Thoracic aorta (tissue), 2 donors: ENCODE data around the gene STK36. TPM values are rescaled to one million over a fixed set of nuclear protein-coding genes. Genes with fewer than 3 reads are reported as not detected.

Experiments
- ATAC-seq: fragments of 150-250 bp; one replicate; pipeline ENCODE4 v1.8.0; 2017; ENCODE audit warnings: low read depth; ENCODE audit not compliant: insufficient number of reproducible peaks, low FRiP score
- DNase-seq: peaks from one replicate; pipeline ENCODE4 v3.0.0-alpha.2; 2020; ENCODE audit warnings: low spot score
- H3K27ac ChIP-seq, 2 donors: fragments of 200-600 bp; sonication (generic); 1 replicate in 1 of 2; 2 replicates in 1 of 2; pipeline ENCODE4 v1.5.1; 2016; ENCODE audit warnings: mild to moderate bottlenecking in 2 of 2, moderate library complexity in 2 of 2
- H3K27me3 ChIP-seq: fragments of 200-600 bp; sonication (generic); replicated peaks from 2 replicates; pipeline ENCODE4 v1.6.0; 2016; ENCODE audit warnings: mild to moderate bottlenecking; ENCODE audit not compliant: insufficient read depth
- H3K36me3 ChIP-seq: fragments of 200-600 bp; sonication (generic); one replicate; pipeline ENCODE4 v1.5.1; 2016
- H3K4me1 ChIP-seq, 2 donors: fragments of 200-600 bp; sonication (generic); 1 replicate in 1 of 2; 2 replicates in 1 of 2; pipeline versions ENCODE4 v1.5.1 to v1.6.0; 2016; ENCODE audit warnings: low read depth in 2 of 2, mild to moderate bottlenecking in 1 of 2; ENCODE audit not compliant: control insufficient read depth in 1 of 2
- H3K4me3 ChIP-seq: fragments of 200-600 bp; sonication (generic); 2 replicates; pipeline ENCODE4 v1.5.1; 2016; ENCODE audit warnings: mild to moderate bottlenecking
- H3K9me3 ChIP-seq: fragments of 200-600 bp; sonication (generic); 2 replicates; pipeline ENCODE4 v1.5.1; 2016
- total RNA-seq, 2 donors: library from RNA; depleted of rRNA; stranded (reverse); fragments of >200 nt; gene quantifications; one replicate each; pipeline versions ENCODE4 v1.1.0 to v1.2.3, GENCODE V29; 2016
- TF ChIP-seq, protein P1 (sequence below): fragments of 200-600 bp; sonication (generic); IDR thresholded peaks from one replicate; pipeline ENCODE4 v1.5.1; 2019; ENCODE audit warnings: antibody characterized with exemption

STK36 gene
- total RNA-seq, 2 donors from 2014 or later: 26.0 to 55.4 TPM

DNA sequence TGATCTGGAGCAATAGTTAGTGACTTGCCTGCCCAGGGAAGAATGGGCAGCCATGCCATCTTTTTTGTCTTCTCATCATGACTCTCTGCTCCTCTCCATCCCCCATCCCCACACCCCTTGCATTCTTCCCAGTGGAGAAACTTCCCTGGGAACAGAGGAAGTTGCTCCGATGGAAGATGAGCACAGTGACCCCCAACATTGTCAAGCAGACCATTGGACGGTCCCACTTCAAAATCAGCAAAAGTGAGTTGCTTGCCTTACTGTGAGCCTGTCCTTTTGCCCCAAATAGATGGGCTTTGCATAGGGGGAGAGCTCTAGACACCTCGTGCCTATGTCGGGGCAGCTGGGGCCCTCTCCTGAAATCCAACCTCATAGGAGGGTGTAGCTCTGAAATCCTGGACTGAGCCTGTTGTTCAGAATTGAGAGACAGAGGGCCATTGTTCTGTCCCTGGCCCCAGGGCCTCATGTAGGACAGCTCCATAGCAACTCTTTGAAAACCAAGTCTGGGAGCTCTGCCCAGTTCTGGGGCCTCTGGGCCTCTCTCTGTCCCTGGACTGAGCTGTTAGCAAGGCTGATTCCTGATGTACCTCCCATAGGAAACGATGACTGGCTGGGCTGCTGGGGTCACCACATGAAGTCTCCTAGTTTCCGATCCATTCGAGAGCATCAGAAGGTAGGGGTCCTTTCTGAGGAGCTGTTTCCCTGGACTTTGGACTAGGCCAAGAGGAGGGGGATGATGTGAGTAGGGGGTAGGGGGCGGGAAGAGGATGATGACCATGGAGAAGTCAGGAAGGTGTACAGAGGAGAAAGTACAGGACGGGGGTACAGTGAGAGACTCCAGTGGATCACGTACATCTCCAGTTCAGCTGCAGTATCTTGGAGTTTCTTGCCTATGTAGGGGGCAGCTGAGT is 73.9 kb downstream of the STK36 start:
- peaks cover 23% of the 10 kb centered on the region for H3K36me3 ChIP-seq
- TF ChIP-seq, protein P1, sequence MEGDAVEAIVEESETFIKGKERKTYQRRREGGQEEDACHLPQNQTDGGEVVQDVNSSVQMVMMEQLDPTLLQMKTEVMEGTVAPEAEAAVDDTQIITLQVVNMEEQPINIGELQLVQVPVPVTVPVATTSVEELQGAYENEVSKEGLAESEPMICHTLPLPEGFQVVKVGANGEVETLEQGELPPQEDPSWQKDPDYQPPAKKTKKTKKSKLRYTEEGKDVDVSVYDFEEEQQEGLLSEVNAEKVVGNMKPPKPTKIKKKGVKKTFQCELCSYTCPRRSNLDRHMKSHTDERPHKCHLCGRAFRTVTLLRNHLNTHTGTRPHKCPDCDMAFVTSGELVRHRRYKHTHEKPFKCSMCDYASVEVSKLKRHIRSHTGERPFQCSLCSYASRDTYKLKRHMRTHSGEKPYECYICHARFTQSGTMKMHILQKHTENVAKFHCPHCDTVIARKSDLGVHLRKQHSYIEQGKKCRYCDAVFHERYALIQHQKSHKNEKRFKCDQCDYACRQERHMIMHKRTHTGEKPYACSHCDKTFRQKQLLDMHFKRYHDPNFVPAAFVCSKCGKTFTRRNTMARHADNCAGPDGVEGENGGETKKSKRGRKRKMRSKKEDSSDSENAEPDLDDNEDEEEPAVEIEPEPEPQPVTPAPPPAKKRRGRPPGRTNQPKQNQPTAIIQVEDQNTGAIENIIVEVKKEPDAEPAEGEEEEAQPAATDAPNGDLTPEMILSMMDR: no peak
- H3K27ac ChIP-seq: no peak overlapping the region
- ATAC-seq: no peak
- H3K9me3 ChIP-seq: no peaks in the 10 kb centered on the region
- DNase-seq: no peak
- H3K4me3 ChIP-seq: no peak overlapping the region
- no peaks in the 10 kb centered on the region for H3K27me3 ChIP-seq
- H3K4me1 ChIP-seq: no peaks in the 10 kb centered on the region

DNA sequence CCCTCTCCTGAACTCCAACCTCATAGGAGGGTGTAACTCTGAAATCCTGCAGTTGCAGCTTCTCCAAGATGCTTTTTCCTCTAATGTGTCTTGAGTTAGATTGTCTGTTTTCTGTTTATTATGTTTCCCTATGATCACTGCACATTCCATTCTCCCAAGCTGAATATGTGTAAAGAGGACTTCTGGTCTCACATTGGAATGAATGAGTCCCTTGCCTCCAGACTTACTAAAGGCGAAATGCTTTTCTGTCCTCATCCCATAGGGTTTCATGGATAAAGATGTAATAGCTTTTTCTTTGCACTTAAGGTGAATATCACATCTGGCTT is 74.5 kb downstream of the STK36 start:
- no peak for DNase-seq
- TF ChIP-seq, protein P1: no peak
- no peaks in the 10 kb centered on the region for H3K9me3 ChIP-seq
- H3K27ac ChIP-seq: no peak overlapping the region
- no peaks in the 10 kb centered on the region for H3K4me1 ChIP-seq
- H3K36me3 ChIP-seq: peaks cover 23% of the 10 kb centered on the region
- no peak for ATAC-seq
- H3K27me3 ChIP-seq: no peaks in the 10 kb centered on the region
- H3K4me3 ChIP-seq: no peak overlapping the region

DNA sequence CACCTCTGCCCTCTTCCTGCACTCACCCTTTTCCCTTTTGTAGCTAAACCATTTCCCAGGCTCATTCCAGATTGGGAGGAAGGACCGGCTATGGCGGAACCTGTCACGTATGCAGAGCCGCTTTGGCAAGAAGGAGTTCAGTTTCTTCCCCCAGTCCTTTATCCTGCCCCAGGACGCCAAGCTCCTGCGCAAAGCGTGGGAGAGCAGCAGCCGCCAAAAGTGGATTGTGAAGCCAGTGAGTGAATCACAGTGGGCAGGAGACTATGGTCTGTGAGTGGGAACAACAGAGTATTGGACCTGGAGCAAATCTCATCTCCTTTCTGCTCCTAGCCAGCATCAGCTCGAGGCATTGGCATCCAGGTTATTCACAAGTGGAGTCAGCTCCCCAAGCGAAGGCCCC is 75.1 kb downstream of the STK36 start:
- H3K27me3 ChIP-seq: no peaks in the 10 kb centered on the region
- peaks cover 23% of the 10 kb centered on the region for H3K36me3 ChIP-seq
- ATAC-seq: no peak
- TF ChIP-seq, protein P1: no peak
- no peak overlapping the region for H3K27ac ChIP-seq
- H3K9me3 ChIP-seq: no peaks in the 10 kb centered on the region
- no peak overlapping the region for H3K4me3 ChIP-seq
- no peaks in the 10 kb centered on the region for H3K4me1 ChIP-seq
- no peak for DNase-seq

DNA sequence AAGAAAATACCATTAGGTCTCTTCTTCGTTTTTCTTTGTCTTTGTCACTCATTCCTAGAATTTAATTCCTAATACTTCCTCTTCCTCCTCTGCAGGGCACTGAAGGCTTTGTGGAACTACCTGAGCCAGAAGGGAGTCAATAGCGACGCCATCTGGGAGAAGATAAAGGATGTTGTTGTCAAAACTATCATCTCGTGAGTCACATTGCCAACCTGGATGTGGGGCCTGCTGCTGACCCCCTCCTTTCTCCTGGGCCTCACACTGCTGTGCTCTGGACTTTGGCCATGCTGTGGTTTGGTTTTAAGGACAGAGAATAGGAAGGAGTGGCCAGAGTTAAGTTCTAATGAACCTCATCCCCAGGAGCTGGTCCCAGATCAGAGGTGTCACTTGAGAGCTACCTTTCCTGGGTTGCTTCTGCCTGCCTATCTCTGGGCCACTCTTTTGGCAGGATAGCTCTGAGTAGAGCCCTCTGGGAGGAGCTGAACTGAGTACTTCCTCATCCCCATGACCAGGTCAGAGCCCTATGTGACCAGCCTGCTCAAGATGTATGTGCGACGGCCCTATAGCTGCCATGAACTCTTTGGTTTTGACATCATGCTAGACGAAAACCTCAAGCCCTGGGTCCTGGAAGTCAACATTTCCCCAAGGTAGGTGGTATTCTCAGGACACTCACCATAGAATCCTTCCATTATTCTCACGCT is 77.0 kb downstream of the STK36 start:
- Histone ChIP-seq H3K36me3 (peaks cover 30% of the 10 kb centered on the region), H3K27ac (no peak overlapping the region), H3K27me3 (no peaks in the 10 kb centered on the region), H3K4me3 (no peak overlapping the region), H3K4me1 (no peaks in the 10 kb centered on the region), H3K9me3 (no peaks in the 10 kb centered on the region)
- TF ChIP-seq, protein P1: no peak
- ATAC-seq (no peak), DNase-seq (no peak)

Other genes starting within 250 kb of the STK36 start
- 10 to 100 TPM; 10.2 to 18.6 TPM for gene USP37, start 103.7 kb upstream of the STK36 start, total RNA-seq
- gene CNOT9, start 103.2 kb upstream of the STK36 start, total RNA-seq: 10 to 100 TPM; 33.7 to 59.5 TPM
- gene PLCD4, start 64.2 kb upstream of the STK36 start, total RNA-seq: 1 to 10 TPM; 1.6 to 8.3 TPM
- gene ZNF142, start 12.5 kb upstream of the STK36 start, total RNA-seq: 10 to 100 TPM; 27.9 to 47.9 TPM
- gene BCS1L, start 12.4 kb upstream of the STK36 start, total RNA-seq: 10 to 100 TPM; 30.2 to 40.1 TPM
- 10 to 100 TPM; 19.0 to 30.3 TPM for gene RNF25, start 84 bp upstream of the STK36 start, total RNA-seq
- gene TTLL4, start 38.7 kb downstream of the STK36 start, total RNA-seq: 10 to 100 TPM; 10.8 to 24.1 TPM
- 10 to 100 TPM; 31.6 to 37.8 TPM for gene CYP27A1, start 110.1 kb downstream of the STK36 start, total RNA-seq
- gene PRKAG3, start 159.7 kb downstream of the STK36 start, total RNA-seq: under 1 TPM in 1 of 2 donors, not detected in 1; 0.28 TPM
- gene WNT6, start 187.7 kb downstream of the STK36 start, total RNA-seq: 1 to 10 TPM in 1 of 2 donors, under 1 TPM in 1; 0.27 to 2.5 TPM
- 1 to 10 TPM in 1 of 2 donors, not detected in 1; 1.6 TPM for gene WNT10A, start 208.8 kb downstream of the STK36 start, total RNA-seq